SKM-1 treated with dmso at 0.1 percent for 144 hours (cell line): ENCODE data around the gene PALMD.

Experiments used
- DNase-seq: peaks from one replicate; lab custom pipeline; 2025; ENCODE audit not compliant: unreplicated experiment; lab: John Stamatoyannopoulos, UW

PALMD gene, protein sequence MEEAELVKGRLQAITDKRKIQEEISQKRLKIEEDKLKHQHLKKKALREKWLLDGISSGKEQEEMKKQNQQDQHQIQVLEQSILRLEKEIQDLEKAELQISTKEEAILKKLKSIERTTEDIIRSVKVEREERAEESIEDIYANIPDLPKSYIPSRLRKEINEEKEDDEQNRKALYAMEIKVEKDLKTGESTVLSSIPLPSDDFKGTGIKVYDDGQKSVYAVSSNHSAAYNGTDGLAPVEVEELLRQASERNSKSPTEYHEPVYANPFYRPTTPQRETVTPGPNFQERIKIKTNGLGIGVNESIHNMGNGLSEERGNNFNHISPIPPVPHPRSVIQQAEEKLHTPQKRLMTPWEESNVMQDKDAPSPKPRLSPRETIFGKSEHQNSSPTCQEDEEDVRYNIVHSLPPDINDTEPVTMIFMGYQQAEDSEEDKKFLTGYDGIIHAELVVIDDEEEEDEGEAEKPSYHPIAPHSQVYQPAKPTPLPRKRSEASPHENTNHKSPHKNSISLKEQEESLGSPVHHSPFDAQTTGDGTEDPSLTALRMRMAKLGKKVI

DNA sequence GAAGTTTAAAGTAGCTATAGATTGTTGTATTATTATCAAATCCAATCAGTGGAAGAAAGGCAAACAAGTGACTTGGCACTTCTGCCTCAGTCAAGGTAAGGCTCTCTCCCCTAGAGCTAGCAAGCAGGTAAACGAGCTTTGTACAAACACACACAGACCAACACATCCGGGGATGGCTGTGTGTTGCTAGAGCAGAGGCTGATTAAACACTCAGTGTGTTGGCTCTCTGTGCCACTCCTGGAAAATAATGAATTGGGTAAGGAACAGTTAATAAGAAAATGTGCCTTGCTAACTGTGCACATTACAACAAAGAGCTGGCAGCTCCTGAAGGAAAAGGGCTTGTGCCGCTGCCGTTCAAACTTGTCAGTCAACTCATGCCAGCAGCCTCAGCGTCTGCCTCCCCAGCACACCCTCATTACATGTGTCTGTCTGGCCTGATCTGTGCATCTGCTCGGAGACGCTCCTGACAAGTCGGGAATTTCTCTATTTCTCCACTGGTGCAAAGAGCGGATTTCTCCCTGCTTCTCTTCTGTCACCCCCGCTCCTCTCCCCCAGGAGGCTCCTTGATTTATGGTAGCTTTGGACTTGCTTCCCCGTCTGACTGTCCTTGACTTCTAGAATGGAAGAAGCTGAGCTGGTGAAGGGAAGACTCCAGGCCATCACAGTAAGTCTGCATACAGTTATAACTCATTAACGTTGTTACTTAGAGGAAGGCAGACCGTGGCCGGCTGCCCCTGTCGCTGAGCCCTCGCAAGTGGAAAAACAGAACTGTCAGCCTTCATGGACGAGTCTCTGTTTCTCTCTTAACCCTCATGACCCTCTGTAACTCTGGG, at the start of gene PALMD:
TSS of gene PALMD (plus strand) at position 415 of the 833 bp plus-strand sequence. CDS start at position 620, 205 bp downstream.
- no peak for DNase-seq

DNA sequence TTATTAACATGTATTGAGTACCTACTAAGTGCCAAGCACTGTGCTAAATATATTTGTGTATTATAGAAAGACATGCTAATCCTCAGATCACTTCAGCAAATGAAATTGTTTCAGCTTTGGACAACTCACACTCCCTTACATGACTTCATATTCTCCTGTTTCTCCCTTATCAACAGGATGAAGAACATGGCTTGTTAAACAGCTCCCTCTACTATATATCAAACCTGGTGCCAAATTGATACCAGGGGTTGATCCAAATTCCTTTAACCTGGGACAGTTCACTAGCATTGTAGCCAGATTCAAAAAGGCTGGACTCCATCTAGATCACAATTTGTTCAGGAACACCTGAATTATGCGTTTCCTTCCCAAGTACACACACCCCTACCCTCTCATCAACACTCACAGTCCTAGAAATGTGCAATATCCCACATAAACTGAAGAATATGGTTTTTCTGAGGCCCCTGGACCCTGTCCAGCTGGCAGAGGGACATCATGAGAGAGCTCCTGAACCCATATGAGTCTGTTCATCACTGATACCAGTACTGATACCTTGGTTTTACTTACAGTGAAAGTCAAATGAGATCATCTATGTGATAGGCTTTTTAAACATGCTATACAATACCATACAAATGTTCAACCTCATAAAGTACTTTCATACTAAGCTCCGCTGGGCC, 47.0 kb upstream of the PALMD start:
- DNase-seq: no peak

DNA sequence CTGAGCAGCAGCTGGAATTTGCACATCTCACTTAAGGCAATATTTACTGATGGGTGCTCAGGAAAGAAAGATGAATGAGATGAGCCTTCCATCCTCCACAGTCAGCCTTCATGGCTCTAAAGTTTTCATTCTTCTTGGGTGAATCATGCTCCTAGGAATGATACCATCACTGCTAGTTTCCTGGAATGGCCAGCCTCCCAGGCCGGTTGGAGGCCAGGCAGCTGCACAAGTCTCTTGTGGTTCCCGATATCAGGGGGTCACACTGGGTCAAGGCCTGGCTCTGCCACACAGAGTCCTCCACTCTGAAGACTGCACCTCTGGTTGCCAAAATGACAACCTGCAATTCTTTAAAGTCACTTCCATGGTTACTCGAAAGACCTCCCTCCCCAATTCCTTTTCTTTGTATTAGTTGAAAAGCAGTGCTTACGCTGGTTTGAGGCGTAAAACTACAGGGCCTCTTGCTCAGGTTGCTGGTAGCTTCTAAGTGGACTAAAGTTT, 46.2 kb upstream of the PALMD start:
- no peak for DNase-seq

DNA sequence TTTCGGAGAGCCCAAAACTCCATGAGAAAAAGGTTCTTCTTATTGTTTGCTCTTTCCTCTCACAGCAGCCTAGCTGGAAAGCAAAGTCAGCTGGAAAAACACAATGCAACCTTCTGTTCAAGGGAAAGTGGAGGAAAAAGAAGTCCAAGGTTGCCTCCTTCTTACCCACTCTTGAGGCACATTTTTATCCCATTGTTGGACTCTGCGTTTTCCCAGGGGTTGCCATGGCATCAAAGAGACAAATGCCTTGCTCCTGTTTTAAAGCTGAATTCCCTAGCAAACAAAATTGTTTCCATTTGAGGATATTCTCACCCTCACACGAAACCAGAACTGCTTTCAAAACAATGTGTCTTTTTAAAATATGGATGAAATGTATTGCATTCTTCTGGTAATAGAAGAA, 45.1 kb upstream of the PALMD start:
- DNase-seq: no peak

DNA sequence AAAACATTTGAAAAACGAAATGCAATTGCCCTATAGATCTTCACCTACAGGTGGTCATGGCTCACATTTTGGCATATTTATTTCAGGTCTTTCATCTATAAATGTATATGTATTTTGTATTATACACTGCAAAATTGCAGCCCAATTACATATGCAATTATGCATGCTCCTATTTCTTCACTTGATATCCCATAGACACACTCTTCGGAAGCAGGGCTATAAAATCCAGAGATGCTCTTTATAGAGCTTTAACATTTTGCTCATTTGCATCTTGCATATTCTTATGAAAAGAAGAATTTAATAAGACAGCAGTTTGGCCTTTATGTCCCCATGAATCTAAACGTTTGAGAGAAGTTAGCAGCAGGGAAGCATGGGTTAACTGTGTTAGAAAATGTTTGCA, 44.7 kb upstream of the PALMD start:
- DNase-seq: no peak

DNA sequence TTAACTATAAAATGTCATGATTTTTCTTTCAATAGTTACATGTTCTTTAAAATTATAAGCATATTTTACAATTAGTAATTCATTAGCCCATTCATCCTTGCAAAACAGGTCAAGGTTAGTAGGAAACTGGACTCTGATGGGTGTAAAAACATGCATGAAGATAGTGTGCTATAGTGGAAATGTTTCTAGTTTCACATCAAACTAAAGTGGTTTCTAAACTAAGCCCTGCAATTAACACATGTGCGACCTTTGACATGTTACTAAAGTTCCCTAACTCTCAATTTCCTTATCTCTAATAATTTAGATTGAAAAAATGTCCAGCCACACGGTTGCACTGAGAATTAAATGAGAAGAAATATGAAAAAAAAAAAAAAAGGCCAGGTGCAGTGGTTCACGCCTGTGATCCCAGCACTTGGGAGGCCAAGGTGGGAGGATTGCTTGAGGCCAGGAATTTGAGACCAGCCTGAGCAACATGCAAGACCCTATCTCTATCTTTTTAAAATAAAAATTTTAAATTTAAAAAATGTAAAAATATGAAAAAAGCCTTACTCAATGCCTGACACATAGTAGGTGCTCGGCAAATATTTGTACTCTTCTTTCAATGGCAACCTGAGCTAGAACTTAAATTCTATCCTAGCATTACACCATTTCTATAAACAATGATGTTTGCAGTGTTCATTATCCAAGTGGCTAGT, 44.1 kb upstream of the PALMD start:
- DNase-seq: no peak

DNA sequence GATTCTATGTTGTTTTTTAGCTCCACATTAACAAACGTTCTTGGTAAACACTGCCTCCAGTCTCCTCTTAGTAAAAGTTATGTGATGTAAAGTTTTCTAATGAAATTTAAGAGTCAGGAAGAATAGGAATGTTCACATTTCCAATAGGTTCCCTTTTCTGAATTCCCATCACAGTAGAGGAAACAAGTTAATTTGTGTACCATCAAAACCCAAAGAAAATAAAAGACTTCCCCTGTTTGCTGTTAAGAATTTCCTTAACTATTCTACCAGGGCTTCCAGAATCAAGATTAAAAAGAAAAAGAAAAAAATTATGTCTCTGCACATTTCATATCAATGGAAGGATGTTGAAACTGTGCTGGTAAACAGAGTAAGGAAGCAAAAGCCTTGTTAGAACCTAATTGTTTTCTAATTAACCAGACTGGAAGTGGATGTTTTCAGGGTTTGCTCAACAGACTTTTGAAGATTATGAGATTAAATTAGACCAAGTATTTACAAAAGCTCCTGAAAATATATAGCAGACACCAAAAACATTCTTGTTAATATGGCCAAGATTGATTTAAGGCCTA, 43.4 kb upstream of the PALMD start:
- DNase-seq: no peak

DNA sequence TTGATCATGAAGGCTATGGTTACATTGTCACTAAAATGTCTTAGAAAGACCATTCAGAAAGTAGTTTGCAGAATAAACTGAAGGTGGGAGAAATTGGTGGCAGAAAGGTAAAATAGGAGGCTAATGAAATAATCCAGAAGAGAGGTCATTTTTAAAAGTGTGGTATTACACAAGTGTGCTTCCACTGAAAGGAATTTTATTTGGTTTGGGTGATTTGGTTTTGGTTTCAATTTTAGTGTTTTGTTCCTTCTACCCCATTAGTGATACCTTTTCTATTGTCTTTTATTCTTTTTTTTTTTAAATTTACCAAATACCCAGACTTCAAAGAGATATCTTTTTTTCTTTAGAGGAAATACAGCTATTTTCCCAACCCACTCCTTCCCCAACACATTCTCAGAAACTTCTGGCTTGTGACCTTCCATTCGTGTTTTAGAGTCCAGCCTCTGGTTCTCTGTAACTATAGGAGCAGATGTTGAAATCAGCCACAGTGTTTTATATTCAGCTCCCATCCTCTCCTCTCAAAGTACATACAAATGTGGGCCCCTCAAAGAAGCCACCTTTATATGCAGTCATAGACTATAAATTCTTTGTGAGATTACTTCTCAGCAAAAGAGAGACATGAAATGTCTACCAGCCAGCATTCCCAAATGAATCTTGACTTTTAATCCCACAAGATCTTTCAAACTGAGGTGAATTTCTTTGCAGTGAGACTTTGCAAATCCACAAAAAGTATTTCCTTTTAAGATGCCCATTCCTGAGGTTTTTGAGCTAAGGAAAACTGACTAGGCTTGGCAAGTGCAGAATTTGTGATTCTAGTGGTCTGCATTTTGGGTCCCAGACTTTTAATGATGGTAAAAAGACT, 42.0 kb upstream of the PALMD start:
- no peak for DNase-seq

DNA sequence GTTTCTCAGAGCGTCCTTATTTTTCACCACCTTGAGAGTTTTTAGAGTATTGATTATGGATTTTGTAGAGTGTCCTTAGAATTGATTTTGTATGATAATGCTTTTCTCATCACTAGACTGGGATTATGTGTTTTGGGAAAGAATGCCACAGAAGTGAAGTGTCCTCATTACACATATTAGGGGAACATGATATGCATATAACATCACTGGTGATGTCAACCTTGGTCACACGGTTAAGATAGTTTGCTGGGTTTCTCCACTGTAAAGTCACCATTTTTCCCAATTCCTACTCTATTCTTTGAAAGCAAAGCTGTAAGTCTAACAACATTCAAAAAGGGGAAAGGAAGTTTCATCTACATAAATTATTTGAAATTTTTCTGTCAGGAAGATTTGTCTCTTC, 39.6 kb upstream of the PALMD start:
- no peak for DNase-seq

DNA sequence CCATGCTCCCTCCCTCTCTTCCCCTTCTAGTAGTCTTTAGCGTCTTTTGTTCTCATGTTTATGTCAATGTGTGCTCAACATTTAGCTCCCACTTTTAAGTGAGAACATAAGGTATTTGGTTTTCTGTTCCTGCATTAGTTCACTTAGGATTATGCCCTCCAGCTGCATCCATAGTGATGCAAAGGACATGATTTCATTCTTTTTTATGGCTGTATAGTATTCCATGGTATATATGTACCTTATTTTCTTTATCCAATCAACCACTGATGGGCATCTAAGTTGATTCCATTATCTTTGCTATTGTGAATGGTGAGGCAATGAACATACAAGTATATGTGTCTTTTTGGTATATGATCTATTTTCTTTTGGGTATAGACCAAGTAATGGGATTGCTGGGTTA, 38.3 kb upstream of the PALMD start:
- no peak for DNase-seq

DNA sequence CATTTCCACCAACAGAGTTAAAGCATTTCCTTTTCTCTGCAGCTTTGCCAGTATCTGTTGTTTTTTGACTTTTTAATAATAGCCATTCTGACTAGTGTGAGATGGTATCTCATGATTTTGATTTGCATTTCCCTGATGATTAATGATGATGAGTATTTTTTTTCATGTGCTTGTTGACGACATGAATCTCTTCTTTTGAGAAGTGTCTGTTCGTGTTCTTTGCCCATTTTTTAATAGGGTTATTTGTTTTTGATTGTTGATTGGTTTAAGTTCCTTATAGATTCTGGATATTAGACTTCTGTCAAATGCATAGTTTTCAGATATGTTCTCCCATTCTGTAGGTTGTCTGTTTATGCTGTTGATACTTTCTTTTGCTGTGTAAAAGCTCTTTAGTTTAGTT, 37.9 kb upstream of the PALMD start:
- DNase-seq: no peak

DNA sequence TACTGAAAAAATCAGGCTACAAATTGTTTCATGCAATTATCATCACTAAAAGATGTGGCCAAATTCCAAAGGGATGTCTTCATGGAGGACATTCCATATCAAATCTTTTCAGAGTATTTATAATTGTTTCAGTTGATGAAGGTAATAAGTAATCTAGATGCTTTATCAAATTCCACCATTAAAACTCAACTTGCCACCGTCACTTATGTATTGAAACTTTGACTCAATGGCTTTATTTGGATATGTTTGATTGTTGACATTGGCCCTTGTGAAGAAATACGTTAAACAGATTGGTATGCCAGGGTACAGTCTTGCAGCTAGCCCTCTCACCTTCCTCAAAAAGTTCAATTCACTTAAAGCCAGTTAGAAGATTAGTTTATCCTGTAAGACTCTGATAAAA, 32.2 kb upstream of the PALMD start:
- DNase-seq: no peak

DNA sequence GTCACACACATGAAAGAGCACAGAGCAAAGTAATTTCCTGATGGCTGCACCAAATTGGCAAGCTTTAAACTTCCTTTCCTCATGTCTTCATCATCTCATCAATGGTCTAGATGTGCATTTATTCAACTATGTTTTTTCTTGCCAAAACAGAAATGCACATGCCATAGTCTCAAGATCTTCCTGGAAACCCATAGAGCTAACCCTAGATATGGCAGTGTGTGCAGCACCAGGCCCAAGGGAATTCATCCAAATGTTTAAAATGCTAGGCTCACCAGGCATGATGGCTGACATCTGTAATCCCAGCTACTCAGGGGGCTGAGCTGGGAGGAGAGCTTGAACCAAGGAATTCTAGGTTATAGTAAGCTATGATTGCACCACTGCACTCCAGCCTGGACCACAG, 31.2 kb upstream of the PALMD start:
- no peak for DNase-seq

DNA sequence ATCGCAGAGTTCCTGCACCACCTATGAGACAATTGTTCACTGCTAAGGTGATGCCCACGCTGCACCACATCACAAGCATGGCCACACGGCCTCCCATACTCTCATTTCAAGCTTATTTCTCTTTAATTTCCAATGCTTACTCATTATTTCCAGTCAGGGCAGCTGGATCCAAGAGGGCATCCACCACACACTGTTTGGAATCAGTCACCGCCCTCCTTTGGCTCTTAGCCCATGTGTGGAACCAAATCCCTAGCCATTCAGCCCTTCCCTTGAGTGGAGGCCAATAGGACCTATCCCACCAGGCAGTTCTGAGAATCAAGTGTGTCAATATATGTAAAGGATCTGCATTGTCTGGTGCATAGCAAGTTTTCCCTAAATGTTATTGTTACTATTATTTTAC, 26.3 kb upstream of the PALMD start:
- DNase-seq: no peak

DNA sequence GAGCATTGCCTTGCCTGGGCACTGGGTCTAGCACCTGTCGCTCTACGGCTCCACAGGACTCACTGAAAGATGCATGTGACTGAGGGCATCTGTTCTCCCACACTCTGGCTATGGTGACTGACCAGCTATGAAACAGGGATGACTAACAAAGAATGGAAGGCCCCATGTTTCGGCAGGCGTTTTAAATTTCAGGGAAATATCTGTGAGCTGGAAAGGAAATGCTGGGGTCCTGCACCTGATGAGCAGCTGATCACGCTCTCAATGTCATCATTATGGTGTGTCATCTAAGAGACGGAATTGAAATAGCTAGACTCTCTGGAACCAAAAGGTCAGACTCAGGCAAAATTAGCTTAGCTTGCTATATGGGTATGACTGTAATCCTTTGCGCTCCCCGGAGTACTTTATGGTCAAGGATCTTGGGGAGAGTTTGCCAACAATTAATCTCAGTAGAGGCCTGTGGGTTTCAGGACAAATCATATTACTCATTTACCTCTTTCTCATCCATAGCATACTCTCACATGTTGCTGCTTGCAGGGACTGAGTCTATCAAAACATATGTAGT, 24.5 kb upstream of the PALMD start:
- DNase-seq: no peak

DNA sequence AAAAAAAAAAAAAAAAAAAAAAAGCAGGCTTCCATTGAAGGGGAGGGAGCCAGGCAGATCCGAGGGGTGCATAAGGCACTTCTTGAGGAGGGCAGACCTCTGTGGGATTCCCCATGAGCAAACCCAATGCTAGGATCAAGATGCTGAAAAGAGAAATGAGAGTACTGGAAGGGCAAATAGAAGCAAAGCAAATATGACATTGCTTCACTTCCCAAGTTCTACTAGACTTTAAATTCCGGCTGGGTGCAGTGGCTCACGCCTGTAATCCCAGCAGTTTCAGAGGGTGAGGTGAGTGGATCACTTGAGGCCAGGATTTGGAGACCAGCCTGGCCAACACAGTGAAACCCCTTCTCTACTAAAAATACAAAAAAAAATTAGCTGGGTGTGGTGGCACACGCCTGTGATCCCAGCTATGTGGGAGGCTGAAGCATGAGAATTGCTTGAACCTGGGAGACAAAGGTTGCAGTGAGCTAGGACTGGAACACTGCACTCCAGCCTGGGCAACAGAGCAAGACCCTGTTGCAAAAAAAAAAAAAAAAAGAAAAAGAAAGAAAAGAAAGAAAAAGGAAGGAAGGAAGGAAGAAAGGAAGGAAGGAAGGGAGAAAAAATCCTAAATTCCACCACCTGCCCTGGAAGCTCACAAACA, 23.1 kb upstream of the PALMD start:
- DNase-seq: no peak

DNA sequence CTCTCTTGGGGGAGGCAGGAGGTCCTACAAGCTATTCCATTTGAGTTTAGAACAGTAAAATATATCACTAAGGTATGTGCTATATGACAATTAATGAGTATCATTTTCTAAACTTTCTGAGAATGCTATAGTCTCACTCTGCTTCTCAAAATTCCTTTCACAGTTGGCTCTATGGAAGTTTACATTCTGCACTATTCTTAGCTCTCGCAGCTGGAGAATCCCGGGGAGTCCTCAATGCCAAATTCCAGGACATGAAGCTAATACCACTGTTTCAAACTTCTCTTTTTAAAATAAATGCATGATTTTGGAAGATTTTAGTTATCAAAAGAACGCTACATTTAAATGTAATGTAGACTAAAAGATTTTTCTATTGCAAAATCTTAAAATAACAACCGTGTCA, 22.4 kb upstream of the PALMD start:
- no peak for DNase-seq

DNA sequence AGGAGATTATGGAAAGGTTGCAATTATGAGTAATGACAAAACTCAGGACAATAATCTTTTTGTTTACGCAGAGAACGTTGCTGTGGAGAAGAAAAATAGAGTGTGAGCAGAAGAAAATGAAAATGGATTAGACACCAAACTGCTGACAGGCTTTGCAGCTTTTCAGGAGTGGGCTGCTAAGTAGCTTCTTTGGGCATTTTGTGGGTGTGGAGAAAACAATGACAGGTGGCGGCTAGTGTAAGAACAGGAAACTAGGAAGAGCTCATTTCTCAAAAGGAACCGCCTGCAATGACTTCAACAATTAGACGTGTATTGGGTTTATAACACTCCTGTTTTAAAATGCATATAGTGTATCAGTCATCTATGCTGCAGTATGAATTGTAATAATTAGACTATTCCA, 18.3 kb upstream of the PALMD start:
- no peak for DNase-seq

DNA sequence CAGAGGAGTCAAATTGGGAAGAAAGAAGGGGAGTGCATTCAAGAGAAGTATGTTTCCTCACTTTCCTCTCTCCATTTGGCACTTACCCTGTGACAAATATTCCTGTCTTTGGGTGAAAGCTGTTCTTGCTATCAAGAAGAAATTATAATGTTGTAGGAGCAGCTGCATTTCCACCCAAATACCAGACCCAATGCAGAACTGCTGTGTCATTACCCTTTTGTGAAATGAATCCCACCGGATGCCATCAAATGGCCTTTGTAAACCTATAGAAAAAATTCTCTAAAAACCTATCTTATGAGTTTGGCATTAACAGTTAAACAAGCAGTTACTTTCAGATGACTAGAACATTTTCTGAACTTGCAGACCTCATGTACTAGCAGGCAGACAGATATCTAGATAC, 16.7 kb upstream of the PALMD start:
- DNase-seq: no peak
